GM12891 (cell line): ENCODE results near the gene OMA1.

Source experiments
- POLR2AphosphoS5 ChIP-seq: IDR thresholded peaks from 2 replicates; pipeline ENCODE4 v1.6.1; 2011; ENCODE audit warnings: low read depth, low read length, control low read depth
- TAF1 ChIP-seq: IDR thresholded peaks from 2 replicates; pipeline ENCODE4 v1.6.1; 2011; ENCODE audit warnings: low read depth, low read length, control low read depth

- 0 out of 2 replicates have a peak, but pooled peaks have one; percentile 55 for TF ChIP-seq TAF1
- peak; percentile 92 for TF ChIP-seq POLR2AphosphoS5
Measured at GRCh38 chr1:58546520-58547308, at the start of gene OMA1.
